ENCODE data around the gene IGSF21. TPM values are rescaled to one million over a fixed set of nuclear protein-coding genes. Genes with fewer than 3 reads are reported as not detected.

IGSF21 gene
- polyA plus RNA-seq, 2 of the 4 experiments (the other 2 are of a cell fraction) = not detected

DNA sequence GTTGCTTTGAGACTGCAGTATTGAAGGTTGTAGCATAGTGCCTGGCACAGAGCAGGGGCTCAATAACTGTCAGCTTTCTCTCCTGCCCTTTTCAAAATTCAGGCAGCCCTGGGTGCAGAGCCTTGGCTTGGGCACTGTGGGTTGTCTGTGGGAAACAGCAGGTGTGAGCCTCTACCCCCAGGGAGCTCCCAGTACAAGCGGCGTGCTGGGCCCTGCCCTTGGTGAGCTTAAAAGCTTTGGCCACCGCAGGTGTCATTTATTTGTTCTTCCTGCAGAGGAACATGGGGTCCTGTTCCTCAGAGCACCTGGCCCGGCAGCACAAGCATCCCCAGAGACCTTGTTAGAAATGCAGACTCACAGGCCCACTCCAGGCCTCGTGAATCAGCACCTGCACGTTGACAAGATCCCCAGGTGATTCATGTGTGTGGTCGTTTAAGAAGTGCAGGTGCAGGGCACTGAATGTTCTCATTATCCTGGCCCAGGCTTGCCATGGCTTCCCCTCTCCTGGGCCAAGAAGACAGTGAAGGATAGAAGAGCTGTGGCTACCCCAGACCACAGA is 29.9 kb upstream of the IGSF21 start (continued):
- TF ChIP-seq, protein P1, sequence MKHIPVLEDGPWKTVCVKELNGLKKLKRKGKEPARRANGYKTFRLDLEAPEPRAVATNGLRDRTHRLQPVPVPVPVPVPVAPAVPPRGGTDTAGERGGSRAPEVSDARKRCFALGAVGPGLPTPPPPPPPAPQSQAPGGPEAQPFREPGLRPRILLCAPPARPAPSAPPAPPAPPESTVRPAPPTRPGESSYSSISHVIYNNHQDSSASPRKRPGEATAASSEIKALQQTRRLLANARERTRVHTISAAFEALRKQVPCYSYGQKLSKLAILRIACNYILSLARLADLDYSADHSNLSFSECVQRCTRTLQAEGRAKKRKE (CRISPR knock-in tag; IDR thresholded peaks at IDR 0.05; ENCODE audit: low read depth) = no peak

DNA sequence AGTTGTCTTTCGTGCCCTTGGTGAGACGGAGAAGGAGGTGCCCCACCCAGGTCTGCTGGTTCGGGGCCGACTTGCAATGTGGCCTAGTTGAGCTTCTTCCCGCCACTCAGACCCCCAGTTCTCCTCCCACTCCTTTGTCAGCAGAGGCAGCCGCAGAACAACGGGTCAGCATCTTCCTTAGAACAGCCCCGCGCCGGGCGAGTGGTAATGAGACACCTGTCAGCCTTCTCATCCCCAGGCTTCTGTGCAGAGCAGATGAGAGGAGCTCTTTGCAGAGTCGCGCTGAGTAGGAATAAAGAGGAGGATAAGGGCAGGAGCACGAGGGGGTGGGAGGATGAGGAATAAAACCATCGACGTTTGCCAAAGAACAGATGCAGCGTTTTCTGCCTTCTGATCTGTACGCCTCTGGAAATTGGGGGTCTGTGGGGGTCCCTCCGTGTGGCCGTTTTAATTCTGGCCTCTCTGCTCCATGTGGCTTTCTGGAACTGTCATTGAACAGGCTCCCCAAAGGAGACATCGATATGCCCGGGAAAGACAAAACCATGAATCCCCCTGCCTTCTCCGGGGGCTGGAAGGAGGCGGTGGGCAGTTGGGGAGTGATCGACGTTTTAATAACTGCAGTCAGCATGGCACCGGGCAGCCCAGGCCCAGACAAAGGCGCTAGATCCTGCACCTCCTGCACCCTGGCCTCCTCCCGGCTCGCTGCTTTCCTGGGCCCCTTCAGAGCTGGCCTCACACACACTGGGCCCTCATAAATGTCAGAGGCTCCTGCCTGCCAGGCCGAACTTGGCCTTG is 27.5 kb upstream of the IGSF21 start:
- DNase-seq (ENCODE audit: low read depth in 1 of 2, low spot score in 1 of 2) (no peak), FAIRE-seq (no peak), ATAC-seq (no peak; a peak in 1 of 6 replicates)
- Histone ChIP-seq H3K4me2 (no peak overlapping the region), H3K27ac (no peak overlapping the region), H3K4me1 (no peaks in the 10 kb centered on the region), H3K4me3 (no peak overlapping the region), H3K9me3 (no peaks in the 10 kb centered on the region)
- TF ChIP-seq EHMT2 (IDR thresholded peaks at IDR 0.05; ENCODE audit: low read depth) (no peak), CEBPB (IDR thresholded peaks at IDR 0.05) (no peak), NFE2L2 (conservative IDR thresholded peaks at IDR 0.05; ENCODE audit: low read length) (no peak), HOXB13 (CRISPR knock-in tag; IDR thresholded peaks at IDR 0.05; ENCODE audit: low read depth) (no peak), KDM5A (IDR thresholded peaks at IDR 0.05) (no peak), TP53 (CRISPR knock-in tag; IDR thresholded peaks at IDR 0.05) (no peak), MYC (IDR thresholded peaks at IDR 0.05; ENCODE audit: borderline replicate concordance, low read length) (no peak), HEYL (CRISPR knock-in tag; IDR thresholded peaks at IDR 0.05) (no peak), CBX2 (IDR thresholded peaks at IDR 0.05; ENCODE audit: borderline replicate concordance, low read depth) (no peak), NPAS2 (CRISPR knock-in tag; IDR thresholded peaks at IDR 0.05; ENCODE audit: borderline replicate concordance) (no peak), ZSCAN20 (CRISPR knock-in tag; IDR thresholded peaks at IDR 0.05) (no peak), MAFK (IDR thresholded peaks at IDR 0.05; ENCODE audit: partially characterized antibody) (no peak), ZNF302 (CRISPR knock-in tag; IDR thresholded peaks at IDR 0.05) (no peak), RFX5 (IDR thresholded peaks at IDR 0.05) (no peak)
- TF ChIP-seq, protein P2, sequence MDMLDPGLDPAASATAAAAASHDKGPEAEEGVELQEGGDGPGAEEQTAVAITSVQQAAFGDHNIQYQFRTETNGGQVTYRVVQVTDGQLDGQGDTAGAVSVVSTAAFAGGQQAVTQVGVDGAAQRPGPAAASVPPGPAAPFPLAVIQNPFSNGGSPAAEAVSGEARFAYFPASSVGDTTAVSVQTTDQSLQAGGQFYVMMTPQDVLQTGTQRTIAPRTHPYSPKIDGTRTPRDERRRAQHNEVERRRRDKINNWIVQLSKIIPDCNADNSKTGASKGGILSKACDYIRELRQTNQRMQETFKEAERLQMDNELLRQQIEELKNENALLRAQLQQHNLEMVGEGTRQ (IDR thresholded peaks at IDR 0.05) = no peak
- TF ChIP-seq, protein P1 (CRISPR knock-in tag; IDR thresholded peaks at IDR 0.05; ENCODE audit: low read depth) = no peak
- TF ChIP-seq, protein P3, sequence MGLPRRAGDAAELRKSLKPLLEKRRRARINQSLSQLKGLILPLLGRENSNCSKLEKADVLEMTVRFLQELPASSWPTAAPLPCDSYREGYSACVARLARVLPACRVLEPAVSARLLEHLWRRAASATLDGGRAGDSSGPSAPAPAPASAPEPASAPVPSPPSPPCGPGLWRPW (IDR thresholded peaks at IDR 0.05) = no peak
- TF ChIP-seq, protein P4, sequence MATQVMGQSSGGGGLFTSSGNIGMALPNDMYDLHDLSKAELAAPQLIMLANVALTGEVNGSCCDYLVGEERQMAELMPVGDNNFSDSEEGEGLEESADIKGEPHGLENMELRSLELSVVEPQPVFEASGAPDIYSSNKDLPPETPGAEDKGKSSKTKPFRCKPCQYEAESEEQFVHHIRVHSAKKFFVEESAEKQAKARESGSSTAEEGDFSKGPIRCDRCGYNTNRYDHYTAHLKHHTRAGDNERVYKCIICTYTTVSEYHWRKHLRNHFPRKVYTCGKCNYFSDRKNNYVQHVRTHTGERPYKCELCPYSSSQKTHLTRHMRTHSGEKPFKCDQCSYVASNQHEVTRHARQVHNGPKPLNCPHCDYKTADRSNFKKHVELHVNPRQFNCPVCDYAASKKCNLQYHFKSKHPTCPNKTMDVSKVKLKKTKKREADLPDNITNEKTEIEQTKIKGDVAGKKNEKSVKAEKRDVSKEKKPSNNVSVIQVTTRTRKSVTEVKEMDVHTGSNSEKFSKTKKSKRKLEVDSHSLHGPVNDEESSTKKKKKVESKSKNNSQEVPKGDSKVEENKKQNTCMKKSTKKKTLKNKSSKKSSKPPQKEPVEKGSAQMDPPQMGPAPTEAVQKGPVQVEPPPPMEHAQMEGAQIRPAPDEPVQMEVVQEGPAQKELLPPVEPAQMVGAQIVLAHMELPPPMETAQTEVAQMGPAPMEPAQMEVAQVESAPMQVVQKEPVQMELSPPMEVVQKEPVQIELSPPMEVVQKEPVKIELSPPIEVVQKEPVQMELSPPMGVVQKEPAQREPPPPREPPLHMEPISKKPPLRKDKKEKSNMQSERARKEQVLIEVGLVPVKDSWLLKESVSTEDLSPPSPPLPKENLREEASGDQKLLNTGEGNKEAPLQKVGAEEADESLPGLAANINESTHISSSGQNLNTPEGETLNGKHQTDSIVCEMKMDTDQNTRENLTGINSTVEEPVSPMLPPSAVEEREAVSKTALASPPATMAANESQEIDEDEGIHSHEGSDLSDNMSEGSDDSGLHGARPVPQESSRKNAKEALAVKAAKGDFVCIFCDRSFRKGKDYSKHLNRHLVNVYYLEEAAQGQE (IDR thresholded peaks at IDR 0.05) = no peak
- 43% methylated on average over 20 of the region's 31 CpGs for WGBS (ENCODE audit: missing lambda C conversion rate)
- POLR2A ChIA-PET = no interaction called here
- CTCF ChIA-PET = interaction anchor here (1.5 kb wide), 1 partner anchor 20 kb away, joined by 3 read pairs; no protein-coding TSS in a partner anchor
